SW480 (cell line): ENCODE measurements around the gene REEP6.
"Not testable (repeated sequence)": the region's sequence is repeated elsewhere in the genome, so short reads cannot be mapped to it uniquely, and the experiment has no call there.

Experiments
- DNase-seq: peaks from one replicate; pipeline ENCODE4 v3.0.0-alpha.2; 2016; ENCODE audit warnings: low spot score

The REEP6 gene

DNA sequence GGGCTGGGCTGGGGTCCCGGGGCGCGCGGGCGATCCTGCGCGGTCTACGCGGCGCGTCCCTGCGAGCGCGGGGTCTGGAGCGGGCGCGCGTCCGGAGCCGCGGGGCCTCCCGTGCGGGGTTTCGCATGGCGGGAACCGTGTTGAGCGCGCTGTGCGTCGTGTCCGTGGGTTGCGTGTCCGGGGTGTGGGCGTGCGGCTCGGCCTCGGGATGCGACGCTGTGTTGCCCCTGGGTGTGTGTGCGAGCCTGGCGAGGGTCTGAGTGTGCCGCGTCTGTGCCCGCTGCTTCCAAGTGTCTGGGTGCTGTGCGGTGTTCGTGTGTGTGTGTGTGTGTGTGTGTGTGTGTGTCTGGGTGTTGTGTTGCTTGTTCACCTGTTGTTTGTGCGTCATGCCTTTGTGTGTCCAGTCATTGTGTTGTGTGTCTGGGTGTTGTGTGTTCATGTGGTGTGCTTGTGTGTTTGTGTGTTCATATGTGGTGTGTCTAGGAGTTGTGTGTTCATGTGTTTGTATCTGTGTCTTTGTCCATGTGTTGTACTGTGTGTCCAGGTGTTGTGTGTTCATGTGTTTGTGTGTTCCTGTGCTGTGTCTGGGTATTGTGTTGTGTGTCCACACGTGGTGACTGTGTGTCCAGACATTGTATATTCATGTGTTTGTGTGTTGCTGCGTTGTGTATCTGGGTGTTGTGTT is 33.4 kb downstream of the REEP6 start:
- no peak for DNase-seq

DNA sequence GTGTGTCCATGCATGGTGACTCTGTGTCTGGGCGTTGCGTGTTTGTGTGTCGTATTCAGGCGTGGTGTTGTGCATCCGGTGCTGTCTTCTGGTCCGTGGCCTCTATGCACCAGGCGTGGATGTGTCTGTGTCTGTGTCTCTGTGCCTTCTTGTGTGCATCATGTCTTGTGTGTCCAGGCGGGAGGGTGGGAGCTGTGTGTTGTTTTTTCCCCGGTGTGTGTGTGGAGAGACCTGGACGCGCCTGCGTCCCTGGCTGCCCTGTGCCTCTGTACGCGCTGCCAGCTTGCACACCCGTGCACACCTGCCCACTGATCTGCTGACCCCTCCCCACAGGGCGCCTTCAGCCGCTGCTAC is 34.0 kb downstream of the REEP6 start:
- DNase-seq = no peak

DNA sequence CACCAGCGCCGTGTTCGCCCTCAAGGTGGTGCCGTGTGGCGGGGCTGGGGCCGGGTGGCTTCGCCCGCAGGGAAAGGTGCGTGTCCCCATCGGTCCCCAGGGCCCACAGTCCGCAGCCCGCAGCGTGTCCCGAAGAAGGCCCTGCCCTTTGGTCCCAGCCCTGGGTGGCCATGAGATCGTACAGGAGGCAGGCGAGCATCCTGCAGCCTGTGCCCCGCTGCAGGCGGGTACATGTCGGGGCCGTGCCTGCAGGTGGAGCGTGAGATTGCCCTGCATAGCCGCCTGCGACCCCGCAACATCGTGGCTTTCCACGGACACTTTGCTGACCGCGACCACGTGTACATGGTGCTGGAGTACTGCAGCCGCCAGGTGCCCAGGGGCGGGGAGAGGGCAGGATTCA is 34.4 kb downstream of the REEP6 start:
- DNase-seq = no peak

DNA sequence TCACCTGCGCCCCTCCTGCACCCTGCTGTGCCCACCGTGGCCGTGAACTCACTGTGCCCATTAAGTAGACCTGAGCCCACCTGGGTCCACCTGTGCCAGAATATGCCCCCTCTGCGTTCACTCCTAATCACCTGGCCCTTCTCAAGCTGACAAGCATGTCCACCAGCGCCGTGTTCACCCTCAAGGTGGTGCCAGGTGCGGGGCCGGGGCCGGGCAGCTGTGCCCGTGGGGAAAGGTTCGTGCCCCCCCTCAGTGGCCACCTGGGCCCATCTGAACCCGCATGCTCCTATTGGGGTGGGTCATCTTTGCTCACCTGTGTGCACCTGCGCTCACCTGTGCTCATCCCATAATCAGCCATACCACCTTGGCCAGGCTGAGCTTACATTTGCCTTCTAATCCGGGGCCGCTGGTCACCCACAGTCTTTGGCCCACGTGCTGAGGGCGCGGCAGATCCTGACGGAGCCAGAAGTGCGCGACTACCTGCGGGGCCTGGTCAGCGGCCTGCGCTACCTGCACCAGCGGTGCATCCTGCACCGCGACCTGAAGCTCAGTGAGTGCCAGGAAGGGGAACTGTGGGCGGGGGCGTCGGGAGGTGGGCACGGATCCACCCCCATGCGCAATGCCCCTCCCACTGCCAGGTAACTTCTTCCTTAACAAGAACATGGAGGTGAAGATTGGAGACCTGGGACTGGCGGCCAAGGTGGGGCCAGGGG is 35.2 kb downstream of the REEP6 start:
- no peak for DNase-seq

DNA sequence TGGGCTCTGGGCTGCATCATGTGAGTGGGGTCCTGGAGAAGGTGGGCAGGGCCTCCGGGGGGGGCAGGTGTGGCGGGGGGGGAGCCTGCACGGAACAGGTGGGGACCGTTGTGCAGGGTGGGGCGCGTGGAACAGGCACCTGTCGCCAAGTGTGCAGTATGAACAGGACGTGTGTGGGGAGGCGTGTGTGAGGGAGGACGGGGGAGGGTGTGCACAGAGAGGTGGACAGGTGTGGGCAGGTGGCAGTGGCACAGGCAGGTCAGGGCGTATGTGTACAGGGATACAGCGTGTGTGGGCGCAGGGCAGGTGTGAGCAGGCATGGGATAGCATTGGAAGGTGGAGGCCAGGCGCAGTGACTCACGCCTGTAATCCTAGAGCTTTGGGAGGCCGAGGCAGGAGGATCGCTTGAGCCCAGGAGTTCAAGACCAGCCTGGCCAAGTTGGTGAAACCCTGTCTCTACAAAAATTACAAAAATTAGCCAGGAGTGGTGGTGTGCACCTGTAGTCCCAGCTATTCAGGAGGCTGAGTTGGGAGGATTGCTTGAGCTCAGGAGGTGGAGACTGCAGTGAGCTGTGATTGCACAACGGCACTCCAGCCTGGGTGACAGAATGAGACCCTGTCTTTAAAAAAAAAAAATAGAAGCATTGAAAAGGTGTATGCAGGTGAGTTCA is 36.1 kb downstream of the REEP6 start:
- no peak for DNase-seq

DNA sequence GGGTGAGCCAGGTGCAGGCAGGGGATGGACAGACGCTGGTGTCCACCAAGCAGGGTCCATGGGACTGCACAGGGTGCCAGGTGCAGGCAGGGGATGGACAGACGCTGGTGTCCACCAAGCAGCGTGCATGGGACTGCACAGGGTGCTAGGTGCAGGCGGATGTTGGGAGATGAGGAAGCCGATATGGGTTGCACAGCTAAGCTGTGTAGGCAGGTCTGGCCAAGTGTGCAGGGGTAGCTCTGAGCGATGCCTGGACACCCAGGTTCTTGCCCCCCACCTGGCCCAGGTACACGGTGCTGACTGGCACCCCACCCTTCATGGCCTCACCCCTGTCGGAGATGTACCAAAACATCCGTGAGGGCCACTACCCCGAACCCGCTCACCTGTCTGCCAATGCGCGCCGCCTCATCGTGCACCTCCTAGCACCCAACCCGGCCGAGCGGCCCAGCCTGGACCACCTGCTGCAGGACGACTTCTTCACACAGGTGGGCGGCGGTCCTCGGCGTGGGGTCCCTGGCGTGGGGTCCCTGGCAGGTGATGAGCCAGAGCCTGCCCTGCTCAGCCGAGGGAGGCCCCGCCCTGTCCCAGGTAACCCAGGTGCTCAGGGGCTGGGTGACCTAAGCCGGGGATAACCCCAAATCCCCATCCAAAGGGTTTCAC is 36.8 kb downstream of the REEP6 start:
- no peak for DNase-seq

DNA sequence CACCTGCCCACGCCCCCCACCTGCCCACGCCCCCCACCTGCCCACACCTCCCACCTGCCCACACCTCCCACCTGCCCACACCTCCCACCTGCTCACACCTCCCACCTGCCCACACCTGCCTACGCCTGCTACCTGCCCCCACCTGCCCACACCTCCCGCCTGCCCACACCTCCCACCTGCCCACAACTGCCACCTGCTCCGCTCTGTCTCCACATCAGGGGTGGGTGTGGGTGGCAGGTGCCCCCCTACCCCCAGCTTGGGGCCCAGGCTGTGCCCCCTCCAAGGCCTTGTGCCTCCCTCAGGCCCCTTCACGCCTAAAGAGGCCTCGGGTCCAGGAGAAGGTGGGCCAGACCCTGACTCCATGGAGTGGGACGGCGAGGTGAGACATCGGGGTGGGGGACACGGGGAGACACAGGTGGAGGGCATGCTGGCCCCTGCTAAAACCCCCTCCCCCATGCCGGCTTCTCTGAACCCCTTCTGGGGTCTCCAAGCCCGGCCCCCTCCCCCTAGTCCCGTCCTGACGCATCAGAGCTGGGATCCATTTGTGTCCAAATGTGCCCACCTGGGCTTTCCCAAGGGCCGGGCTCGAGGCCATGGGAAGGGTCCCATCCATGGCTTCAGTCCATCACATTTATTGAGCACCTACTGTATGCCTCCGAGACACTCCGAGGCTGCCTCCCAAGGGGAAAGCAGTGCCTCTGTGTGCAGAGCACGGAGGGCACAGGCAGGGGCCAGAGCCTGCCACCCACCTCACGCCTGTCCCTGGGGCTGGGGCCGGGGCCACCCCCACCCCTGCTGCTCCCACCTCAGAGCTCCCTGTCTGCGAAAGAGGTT is 37.8 kb downstream of the REEP6 start:
- no peak for DNase-seq

DNA sequence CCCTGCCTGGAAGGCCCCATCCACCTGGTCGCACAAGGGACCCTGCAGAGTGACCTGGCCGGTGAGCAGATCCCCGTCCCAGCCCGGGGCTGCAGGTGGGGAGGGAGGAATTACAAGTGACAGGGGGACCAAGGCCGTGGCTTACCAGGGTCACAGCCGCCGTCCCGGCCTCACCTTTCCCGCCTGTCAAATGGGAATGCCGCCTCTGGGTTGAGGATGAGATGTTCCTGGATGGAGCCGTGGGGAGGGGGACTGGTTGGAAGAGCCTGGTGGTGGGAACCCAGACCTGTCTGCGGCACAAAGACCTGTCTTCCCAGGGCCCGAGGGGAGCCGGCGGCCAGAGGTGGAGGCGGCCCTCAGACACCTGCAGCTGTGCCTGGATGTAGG is 38.4 kb downstream of the REEP6 start:
- DNase-seq = no peak

DNA sequence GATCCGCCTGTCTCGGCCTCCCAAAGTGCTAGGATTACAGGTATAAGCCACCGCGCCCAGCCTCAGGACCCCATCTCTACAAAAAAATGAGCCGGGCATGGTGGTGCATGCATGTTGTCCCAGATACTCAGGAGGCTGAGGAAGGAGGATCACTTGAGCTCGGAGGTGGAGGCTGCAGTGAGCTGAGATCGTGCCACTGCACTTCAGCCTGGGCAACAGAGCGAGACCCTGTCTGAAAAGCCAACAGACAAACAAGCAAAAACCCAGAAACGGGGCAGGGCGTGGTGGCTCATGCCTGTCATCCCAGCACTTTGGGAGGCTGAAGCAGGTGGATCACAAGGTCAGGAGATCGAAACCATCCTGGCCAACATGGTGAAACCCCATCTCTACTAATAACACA is 39.9 kb downstream of the REEP6 start:
- not testable (repeated sequence) for DNase-seq

DNA sequence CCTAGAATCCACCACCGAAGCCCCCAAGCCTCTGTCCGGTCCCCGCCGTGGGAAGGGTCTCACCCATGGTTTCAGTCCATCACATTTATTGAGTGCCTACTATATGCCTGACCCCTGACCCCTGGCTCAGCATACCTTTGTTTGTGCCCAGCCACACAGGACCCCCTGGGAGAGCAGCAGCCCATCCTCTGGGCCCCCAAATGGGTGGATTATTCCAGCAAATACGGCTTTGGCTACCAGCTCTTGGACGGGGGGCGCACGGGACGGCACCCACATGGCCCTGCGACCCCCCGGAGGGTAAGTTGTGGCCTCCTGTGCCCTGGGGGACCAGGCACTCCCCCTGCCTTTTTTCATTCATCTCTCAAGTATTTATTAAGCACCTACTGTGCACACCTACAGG is 40.6 kb downstream of the REEP6 start:
- no peak for DNase-seq

DNA sequence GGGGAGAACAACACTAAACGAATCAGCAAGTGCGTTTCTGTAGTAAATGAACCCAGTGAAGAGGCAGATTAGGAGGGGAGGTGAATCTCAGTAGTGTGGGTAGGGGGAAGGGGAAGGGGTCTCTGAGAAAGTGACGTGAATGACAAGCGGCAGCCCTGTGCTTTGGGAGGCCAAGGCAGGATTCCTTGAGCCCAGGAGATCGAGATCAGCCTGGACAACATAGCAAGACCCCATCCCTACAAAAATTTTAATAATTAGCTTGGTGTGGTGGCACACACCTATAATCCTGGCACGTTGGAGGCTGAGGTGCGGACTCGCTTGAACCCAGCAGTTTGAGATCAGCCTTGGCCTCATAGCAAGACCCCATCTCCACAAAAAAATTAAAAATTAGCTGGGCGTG is 41.0 kb downstream of the REEP6 start:
- no peak for DNase-seq

DNA sequence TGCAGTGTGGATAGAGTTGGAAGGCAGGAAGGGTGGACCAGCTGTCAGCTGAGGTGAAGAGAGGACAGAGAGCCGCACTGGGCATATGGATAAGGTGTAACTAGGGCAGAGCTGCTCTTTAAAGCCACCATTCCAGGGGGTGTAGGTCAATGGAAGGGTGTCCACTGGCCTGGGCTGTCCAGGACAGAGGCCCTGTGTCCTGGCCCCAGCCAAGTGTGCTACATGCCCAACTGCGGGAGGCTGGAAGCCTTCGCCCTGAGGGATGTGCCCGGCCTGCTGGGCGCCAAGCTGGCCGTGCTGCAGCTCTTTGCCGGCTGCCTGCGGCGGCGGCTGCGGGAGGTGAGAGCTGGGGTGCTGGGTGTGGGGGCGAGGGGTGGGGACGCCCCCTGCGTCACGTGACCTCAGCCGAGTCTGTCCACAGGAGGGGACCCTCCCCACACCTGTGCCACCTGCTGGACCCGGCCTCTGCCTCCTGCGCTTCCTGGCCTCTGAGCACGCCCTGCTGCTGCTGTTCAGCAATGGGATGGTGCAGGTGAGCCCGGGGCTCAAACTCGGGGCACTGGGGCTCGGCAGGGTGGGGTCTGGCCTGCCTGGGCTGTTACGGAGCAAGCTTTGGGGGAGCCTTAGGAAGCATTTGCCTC is 42.6 kb downstream of the REEP6 start:
- no peak for DNase-seq

DNA sequence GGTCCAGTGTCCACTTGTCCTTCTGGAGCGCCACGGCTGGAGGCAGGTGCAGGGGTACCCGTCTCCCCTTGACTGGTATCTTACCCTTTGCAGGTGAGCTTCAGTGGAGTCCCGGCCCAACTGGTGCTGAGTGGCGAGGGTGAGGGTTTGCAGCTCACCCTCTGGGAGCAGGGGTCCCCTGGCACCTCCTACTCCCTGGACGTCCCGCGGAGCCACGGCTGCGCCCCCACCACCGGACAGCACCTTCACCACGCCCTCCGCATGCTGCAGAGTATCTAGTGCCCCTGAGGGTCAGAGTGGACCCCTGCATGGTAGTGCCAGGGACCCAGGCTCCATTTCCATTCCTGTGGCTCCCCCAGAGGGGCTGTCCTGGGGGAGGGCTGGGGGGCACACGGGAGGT is 44.0 kb downstream of the REEP6 start:
- DNase-seq = no peak

DNA sequence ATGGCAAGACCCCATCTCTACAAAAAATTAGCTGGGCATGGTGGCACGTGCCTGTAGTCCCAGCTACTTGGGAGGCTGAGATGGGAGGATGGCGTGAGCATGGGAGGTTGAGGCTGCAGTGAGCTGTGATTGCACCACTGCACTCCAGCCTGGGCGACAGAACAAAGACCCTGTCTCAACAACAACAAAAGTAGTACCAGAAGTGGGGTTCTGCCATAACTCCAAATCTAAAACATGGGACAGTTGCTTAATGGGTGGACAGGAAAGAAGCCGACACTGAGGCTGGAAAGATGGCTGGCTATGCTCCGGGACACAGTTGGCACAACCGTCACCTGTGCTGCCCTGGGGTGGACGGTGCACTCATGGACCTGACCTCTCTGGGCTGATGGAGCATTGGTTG is 44.7 kb downstream of the REEP6 start:
- not testable (repeated sequence) for DNase-seq

DNA sequence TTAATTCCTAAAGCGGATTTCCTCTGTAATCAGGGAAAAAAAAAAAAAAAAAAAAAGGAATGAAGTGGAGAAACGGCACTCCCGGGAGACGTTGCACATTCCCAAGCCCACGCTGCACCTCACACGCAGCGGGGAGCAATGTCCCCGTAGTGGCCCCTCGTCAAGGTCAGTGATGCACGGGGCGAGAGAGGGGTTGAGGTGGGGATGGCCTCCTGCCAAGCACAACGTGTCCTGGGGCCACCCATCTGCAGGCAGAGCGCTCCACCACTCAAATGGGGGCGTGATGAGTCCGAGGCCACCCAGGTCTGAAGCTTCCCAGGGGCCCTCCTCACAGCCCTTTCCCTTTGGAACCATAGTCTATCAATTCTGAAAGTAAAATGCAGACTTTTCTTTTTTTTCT is 48.0 kb downstream of the REEP6 start:
- no peak for DNase-seq

DNA sequence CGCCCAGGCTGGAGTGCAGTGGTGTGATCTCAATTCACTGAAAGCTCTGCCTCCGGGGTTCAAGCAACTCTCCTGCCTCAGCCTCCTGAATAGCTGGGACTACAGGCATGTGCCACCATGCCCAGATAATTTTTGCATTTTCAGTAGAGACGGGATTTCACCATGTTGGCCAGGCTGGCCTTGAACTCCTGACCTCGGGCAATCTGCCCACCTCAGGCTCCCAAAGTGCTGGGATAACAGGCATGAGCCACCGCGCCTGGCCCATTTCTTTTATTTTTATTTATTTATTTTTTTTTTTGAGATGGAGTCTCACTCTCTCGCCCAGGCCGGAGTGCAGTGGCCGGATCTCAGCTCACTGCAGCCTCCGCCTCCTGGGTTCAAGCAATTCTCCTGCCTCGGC is 48.8 kb downstream of the REEP6 start:
- not testable (repeated sequence) for DNase-seq

DNA sequence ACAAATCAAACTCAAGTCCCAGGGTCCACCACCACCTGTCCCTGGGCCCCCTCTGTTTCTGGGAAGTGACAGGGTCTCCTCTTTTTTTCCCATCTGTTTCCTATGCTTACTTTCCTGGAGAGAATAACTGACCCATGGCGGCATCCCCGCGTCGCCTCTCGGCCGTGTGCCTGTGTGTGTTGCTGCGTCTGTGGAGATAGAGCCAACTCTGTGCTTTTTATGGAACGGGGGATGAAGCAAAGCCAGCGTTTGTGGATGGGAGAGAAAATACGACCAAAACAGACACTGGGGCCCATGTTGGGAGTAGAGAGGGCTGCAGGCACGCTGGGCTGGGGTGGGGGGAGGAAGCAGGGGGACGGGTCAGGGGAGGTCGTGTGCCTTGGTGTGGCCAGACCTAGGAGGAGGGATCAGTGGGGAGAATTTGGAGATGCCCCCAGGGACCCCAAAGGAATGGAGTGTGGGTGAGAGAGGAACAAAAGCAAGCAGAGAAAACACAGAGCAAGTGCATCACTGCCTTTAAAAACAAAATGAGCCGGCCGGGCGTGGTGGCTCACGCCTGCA is 49.5 kb downstream of the REEP6 start:
- DNase-seq = no peak
